NCI-H128 (cell line): ENCODE results near the gene CCBE1.

Experiments used
- DNase-seq: peaks from one replicate; lab custom pipeline; 2025; ENCODE audit not compliant: unreplicated experiment; lab: John Stamatoyannopoulos, UW

The CCBE1 gene

GRCh38 chr18:59459369-59460071, 237.7 kb downstream of the CCBE1 start:
- DNase-seq, result no peak

DNA sequence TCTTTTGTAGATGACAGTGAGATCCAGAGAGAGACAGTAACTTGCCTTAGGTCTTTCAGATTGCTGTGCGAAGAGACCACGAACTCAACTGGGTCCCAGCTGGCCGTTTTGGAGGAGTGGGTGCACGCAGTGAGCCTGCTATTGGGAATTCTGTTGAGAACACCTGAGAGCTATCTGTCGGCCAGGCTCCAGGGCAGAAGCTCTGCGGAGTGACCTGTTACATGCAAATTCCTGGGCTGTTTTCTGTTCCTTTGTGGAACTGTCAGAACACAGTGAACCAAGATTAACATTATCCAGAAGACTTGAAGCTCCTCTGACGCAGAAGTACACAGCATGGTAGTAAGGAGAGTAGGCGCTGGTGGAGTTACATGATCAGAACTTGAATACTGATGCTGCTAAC, 238.6 kb downstream of the CCBE1 start:
- DNase-seq, result no peak

GRCh38 chr18:59456657-59457056, 240.6 kb downstream of the CCBE1 start:
- no peak for DNase-seq

DNA sequence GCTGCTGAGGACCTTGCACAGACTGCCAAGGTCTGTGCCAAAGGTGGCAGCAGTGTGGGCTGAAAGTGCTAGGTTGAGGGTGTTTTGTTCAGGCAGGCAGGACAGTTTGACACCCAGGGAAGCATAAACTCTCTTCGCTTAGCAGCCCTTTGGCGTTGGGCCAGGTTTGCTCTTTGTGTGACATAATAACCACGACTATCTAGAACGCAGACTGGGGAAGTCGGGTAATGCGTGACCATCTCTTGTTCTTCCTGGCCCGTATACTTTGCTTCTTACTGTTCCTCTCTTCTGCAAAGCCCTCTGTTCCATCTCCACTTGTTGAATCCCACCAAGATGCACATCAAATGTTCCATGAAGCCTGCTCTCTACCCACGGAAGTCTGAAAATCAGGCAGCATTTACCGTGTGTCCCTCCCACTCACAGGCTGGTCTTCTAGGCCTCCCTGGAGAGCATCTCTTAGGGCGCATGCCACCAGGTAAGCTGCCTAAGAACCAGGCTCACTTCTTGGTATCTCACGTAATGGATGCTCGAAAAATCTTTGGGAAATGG, 241.4 kb downstream of the CCBE1 start:
- DNase-seq, result peak; percentile 20

GRCh38 chr18:59454909-59455727, 242.1 kb downstream of the CCBE1 start:
- no peak for DNase-seq

DNA sequence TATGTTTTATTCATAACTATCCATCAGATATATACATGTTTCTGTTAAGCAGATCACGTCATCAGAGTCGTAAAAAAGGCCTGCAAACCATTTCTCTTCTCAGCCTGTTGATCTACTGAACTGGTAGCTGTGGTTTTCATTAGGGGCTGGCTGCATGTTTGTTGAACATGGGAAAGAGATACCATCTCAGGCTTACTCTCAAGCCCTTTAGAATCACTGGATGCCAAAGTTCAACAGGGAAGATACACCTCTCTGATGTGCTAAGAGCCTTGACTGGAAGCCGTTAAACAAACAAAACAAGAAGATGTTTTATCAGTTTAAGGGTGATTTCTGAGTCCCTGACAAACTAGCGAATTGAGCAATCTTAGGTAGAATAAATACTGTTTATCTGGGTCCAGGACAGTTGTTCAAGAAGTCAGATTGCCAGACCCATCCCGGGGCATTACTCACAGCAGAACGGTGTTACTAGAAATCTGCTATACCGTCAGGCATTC, 243.7 kb downstream of the CCBE1 start:
- DNase-seq, result no peak

DNA sequence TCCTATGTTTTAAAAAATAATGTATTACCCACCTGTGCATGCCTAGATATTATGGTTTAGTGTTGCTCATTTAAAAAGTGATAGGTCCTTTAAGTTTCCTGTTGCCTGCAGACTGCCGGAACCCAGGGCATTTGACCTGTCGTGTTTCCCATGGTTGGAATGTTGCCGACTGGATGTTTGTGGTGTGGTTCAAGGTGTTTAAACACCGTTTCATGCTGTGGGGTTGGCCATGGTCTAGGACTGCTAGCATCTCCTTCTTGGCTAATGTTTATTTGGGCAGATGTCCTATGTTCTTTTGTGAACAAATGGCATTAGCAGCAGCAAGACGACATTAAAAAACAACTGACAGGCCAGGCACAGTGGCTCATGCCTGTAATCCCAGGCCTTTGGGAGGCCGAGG, 245.3 kb downstream of the CCBE1 start:
- DNase-seq, result no peak

DNA sequence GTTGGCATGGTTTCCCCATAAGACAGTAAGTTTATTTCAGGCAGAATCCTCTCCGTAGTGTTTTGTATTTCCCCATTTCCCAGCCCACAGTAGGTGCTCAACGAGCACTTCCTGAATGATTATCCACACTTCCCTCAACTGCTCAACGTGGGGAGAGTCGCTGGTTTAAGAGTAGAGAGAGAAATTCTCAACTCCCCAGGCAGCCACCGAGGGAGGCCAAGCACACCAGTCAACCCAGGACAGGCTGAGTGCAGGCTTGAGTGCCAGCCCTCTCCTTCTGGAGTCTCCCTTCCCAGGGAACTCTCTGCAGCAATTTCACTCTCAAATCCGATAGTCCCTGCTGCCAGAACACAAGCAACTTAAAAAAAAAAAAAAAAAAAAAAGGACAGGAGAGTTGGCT, 246.2 kb downstream of the CCBE1 start:
- no peak for DNase-seq

- no peak for DNase-seq
Observed at GRCh38 chr18:59448546-59448945, 248.7 kb downstream of the CCBE1 start.

- DNase-seq, result no peak
Observed at GRCh38 chr18:59446012-59446411, 251.2 kb downstream of the CCBE1 start.

DNA sequence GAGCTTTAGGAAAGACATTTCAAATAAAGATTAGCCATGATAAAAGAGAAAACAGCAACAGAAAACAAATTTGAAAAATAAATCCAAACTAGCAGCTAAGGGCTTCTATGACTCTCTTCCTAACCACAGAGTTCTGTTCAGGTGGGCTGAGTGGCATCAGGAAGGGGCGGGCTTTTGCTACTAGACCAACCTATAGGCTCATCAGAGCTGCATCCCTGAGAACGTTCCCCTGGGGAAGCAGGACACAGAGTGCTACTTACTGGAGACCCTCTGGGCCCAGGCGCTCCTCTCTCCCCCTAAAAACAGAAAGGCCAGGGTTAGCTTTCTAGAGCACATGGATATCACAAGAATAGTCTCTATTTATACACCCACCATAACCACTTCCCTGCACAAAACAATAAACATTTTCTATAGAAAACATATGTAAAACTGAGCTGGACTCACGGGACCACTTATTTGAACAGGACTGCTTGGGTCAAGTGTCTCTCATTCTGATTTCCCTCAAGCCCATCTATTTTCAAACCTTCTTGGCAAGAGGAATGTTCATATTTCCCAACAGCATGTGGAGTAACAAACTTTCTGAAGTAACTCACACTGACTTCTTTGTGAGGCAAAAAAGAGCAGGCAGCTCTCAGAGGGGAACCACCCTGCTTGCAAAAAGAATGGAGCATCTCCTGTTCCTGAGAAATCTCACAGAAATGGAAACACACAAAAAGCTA, 259.2 kb downstream of the CCBE1 start:
- DNase-seq, result no peak

- no peak for DNase-seq
Observed at GRCh38 chr18:59432803-59433597, 264.2 kb downstream of the CCBE1 start.

GRCh38 chr18:59431131-59431530, 266.1 kb downstream of the CCBE1 start:
- DNase-seq, result no peak

GRCh38 chr18:59429608-59430007, 267.6 kb downstream of the CCBE1 start:
- DNase-seq, result no peak

DNA sequence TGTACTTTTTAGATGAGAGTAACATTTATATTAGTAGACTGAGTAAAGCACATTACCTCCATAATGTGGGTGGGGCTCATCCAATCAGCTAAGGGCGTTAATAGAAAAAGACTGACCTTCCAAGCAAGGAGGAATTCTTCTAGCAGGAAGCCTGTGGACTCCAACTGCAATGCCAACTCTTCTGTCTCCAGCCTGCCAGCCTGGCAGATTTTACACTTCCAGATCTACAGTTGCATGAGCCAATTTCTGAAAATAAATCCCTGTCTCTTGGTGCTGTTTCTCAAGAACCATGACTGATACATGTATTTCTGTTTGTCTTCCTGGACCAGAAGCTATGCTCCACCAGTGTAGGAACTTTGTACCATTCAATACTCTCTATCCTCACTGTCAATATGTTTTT, 269.2 kb downstream of the CCBE1 start:
- no peak for DNase-seq

GRCh38 chr18:59426855-59427254, 270.4 kb downstream of the CCBE1 start:
- no peak for DNase-seq

DNA sequence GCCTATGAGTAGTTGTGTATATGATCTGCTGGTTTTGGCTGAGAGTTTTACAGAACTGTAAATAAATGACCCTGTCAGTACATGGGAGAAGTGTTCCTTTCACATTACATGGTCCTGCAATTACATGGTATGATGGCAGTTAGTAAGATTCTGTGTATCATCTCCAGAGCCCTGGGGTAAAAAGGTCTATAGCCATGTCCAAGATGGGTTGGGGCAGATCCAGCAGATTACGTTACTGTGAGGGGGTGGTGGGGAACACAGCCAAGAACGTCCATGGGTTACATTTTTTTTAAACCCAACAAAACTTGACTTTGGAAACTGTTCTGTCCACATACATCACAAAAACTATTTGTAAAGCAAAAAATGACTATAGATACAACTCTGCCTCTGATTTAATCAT, 274.0 kb downstream of the CCBE1 start:
- no peak for DNase-seq

DNA sequence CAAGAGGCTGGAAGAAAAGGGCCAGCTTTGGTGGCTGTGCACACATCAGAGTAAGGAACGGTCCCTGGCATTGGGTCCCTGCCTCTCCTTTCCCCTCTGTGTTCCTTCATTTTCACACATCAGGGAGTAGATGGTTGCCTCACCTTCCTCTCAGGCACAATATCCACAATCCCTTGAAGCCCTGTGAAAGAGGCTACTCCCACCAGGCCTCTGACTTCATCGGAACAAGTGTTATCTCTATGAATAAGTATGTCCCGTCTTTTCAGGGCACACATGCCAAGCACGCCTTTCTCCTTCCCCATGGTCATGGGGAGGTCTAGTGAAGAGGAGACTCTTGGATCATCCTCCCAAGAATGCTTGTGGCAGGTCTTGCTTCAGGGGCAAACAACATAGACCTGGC, 277.0 kb downstream of the CCBE1 start:
- DNase-seq, result no peak

GRCh38 chr18:59419386-59419785, 277.8 kb downstream of the CCBE1 start:
- DNase-seq, result no peak

DNA sequence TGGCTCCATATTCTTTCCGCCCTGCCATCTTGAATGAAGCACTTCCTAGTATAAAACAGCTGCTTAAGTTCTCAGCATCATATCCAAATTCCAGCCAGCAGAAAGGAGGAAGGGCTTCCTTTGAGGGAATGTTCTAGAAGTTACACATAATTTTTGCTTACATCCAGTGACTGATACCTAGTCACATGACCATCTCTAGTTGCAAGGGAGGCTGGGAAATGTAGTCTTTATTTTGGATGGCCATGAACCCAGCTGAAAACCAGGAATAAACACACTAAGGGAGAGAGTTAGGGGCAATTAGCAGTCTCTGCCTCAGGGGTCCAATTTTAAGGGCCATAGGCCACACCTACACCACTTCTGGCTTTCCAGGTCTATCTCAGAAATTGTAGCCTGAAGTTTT, 280.4 kb downstream of the CCBE1 start:
- DNase-seq, result no peak
